ENCODE results near the gene SPANXD.

Gene SPANXD

DNA sequence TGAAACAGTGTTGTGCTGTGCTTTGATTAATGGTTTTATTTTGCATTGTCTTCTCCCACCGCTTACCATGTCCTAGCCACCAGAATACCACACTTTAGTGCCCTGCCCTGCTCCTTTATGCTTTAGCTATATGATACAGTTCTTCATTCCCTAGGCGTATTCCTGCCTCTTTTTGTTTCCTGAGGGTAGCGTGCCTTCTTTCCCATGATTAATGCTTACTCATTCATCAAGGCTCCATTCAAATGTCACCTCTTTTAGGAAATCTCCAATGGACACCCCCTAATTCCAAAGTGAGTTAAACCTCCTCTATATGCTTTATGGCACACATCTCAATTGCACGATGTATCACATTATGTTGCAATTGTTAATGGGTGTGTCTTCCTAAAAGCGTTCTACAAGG lies 46.3 kb downstream of the SPANXD start:
- Histone ChIP-seq H3K79me1 (ENCODE audit: low read length) (no peaks in the 10 kb centered on the region), H3K4me3 (ENCODE audit: low read depth, low read length) (no peak overlapping the region), H2BK120ac (ENCODE audit: insufficient read depth, low read length, poor library complexity) (no peak overlapping the region), H2AK5ac (ENCODE audit: low read length) (no peak overlapping the region), H4K8ac (ENCODE audit: low read depth, low read length) (no peak overlapping the region), H4K91ac (ENCODE audit: low read depth, low read length) (no peak overlapping the region), H4K12ac (ENCODE audit: low read depth, low read length) (no peak overlapping the region), H3K4me2 (ENCODE audit: low read length) (no peak overlapping the region), H3K23ac (ENCODE audit: low read length) (no peak overlapping the region), H3K79me2 (ENCODE audit: control insufficient read depth, insufficient read depth, low read length, poor library complexity) (no peaks in the 10 kb centered on the region), H3K27ac (ENCODE audit: low read depth, low read length) (no peak overlapping the region), H3K4me1 (ENCODE audit: control insufficient read depth in 1 of 2, insufficient read depth in 2 of 2, low read length in 2 of 2) (no peaks in the 10 kb centered on the region), H3K18ac (ENCODE audit: low read length) (no peak overlapping the region), H3K27me3 (ENCODE audit: insufficient read depth, low read length) (no peaks in the 10 kb centered on the region), H2BK5ac (ENCODE audit: low read depth, low read length, poor library complexity) (no peak overlapping the region), H3K14ac (ENCODE audit: low read length) (no peak overlapping the region), H2AFZ (ENCODE audit: insufficient read depth, low read length, poor library complexity) (no peak overlapping the region), H3K9ac (ENCODE audit: low read length) (no peak overlapping the region), H2BK12ac (ENCODE audit: low read length) (no peak overlapping the region), H3K4ac (ENCODE audit: low read depth, low read length) (no peak overlapping the region), H3K36me3 (ENCODE audit: control insufficient read depth in 1 of 2, insufficient read depth in 2 of 2, low read length in 2 of 2) (no peaks in the 10 kb centered on the region), H3K9me3 (ENCODE audit: insufficient read depth, low read depth, low read length) (no peaks in the 10 kb centered on the region)
- WGBS (ENCODE audit: extremely low coverage, insufficient coverage, insufficient read length) = no CpG with 5 or more reads among the region's 5 CpGs
- DNase-seq = no peak
